Spleen (tissue), 7 donors: ENCODE data around the gene SNX30.

Source experiments
- POLR2A ChIP-seq, 3 donors: fragments of 450-650 bp; IDR thresholded peaks; one replicate each; pipeline ENCODE4 v1.5.1; 2017; ENCODE audit warnings: antibody characterized with exemption in 3 of 3, mild to moderate bottlenecking in 1 of 3
- POLR2AphosphoS5 ChIP-seq, 3 donors: sonication (generic); formaldehyde crosslinking; IDR thresholded peaks; one replicate each; pipeline ENCODE4 v1.5.1; 2017; ENCODE audit warnings: antibody characterized with exemption in 3 of 3
- TF ChIP-seq, protein P1 (sequence below), 11 experiments: fragments of 200-600 bp in 7 of 11; fragments of 450-650 bp in 4 of 11; sonication (generic) in 4 of 11; IDR thresholded peaks in 8 of 11; conservative IDR thresholded peaks in 3 of 11; 1 replicate in 7 of 11; 2 replicates in 4 of 11; pipeline versions ENCODE4 v1.4.0 to v1.8.0; 2016 to 2021; ENCODE audit warnings: antibody characterized with exemption in 11 of 11, inconsistent platforms in 4 of 11, mild to moderate bottlenecking in 1 of 11
- donor health status: DM: no; HTN: no; CAD: no; lungs with moderate emphysema.
- donor health status: DM: no; HTN: no; CAD: no.
- donor health status: DM: no; HTN: no; CAD: no.

DNA sequence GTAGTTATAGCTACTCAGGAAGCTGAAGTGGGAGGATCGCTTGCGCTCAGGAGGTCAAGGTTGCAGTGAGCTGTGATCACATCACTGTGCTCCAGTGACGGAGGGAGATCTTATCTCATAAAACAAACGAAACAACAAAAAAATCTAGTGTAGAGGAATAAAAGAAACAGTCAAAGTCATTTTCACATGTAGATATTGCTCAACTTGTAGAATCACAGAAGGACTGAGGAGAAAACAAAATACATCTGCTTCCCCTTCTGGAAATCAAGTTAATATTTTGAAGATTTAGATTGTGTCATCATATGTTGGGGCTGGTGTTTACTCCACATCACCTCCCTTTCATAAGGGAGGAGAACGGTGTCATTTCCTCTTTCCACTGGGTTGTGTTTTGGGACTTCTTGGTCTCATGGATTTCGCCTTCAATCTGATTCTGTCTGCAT is 148.3 kb downstream of the SNX30 start:
- TF ChIP-seq, protein P1, sequence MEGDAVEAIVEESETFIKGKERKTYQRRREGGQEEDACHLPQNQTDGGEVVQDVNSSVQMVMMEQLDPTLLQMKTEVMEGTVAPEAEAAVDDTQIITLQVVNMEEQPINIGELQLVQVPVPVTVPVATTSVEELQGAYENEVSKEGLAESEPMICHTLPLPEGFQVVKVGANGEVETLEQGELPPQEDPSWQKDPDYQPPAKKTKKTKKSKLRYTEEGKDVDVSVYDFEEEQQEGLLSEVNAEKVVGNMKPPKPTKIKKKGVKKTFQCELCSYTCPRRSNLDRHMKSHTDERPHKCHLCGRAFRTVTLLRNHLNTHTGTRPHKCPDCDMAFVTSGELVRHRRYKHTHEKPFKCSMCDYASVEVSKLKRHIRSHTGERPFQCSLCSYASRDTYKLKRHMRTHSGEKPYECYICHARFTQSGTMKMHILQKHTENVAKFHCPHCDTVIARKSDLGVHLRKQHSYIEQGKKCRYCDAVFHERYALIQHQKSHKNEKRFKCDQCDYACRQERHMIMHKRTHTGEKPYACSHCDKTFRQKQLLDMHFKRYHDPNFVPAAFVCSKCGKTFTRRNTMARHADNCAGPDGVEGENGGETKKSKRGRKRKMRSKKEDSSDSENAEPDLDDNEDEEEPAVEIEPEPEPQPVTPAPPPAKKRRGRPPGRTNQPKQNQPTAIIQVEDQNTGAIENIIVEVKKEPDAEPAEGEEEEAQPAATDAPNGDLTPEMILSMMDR (IDR thresholded peaks at IDR 0.05 in 8 of 11, conservative IDR thresholded peaks at IDR 0.05 in 3 of 11) = no peak
- TF ChIP-seq POLR2AphosphoS5 (IDR thresholded peaks at IDR 0.05) (no peak), POLR2A (IDR thresholded peaks at IDR 0.05) (no peak)
